CD14-positive monocyte (primary cell): ENCODE results near the gene KASH5. TPM values are rescaled to one million over a fixed set of nuclear protein-coding genes. Genes with fewer than 3 reads are reported as not detected.

Experiments
- DNase-seq, 3 donors: peaks; one replicate each; pipeline ENCODE4 v3.0.0-alpha.2; 2011 to 2022
- H2AFZ ChIP-seq: 2 replicates; pipeline ENCODE4 v1.6.0; 2012; ENCODE audit warnings: mild to moderate bottlenecking, low read depth, low read length, inconsistent platforms; ENCODE audit not compliant: insufficient read depth, poor library complexity, severe bottlenecking
- H3K27ac ChIP-seq, 2 donors: 1 replicate in 1 of 2; 2 replicates in 1 of 2; pipeline ENCODE4 v1.5.1; 2012 to 2013; ENCODE audit warnings: low read length in 2 of 2, control low read depth in 1 of 2, inconsistent platforms in 1 of 2, low read depth in 1 of 2, mild to moderate bottlenecking in 1 of 2
- H3K27me3 ChIP-seq, 2 donors: one replicate each; pipeline versions ENCODE4 v1.6.0 to v1.6.1; 2011 to 2013; ENCODE audit warnings: low read length in 2 of 2; ENCODE audit not compliant: control insufficient read depth in 2 of 2, insufficient read depth in 2 of 2
- H3K36me3 ChIP-seq, 2 donors: replicated peaks in 1 of 2; 1 replicate in 1 of 2; 2 replicates in 1 of 2; pipeline versions ENCODE4 v1.5.1 to v1.6.1; 2012 to 2013; ENCODE audit warnings: low read length in 2 of 2, control low read depth in 1 of 2, inconsistent platforms in 1 of 2, mild to moderate bottlenecking in 1 of 2; ENCODE audit not compliant: insufficient read depth in 2 of 2, control insufficient read depth in 1 of 2
- H3K4me1 ChIP-seq, 2 donors: 1 replicate in 1 of 2; 2 replicates in 1 of 2; pipeline versions ENCODE4 v1.5.1 to v1.6.1; 2012 to 2013; ENCODE audit warnings: low read length in 2 of 2, control low read depth in 1 of 2, inconsistent platforms in 1 of 2, mild to moderate bottlenecking in 1 of 2, moderate library complexity in 1 of 2; ENCODE audit not compliant: insufficient read depth in 2 of 2, control insufficient read depth in 1 of 2
- H3K4me2 ChIP-seq: replicated peaks from 2 replicates; pipeline ENCODE3; 2012; ENCODE audit warnings: low read length, moderate library complexity, mild to moderate bottlenecking; ENCODE audit not compliant: poor library complexity, severe bottlenecking; ENCODE audit errors: extremely low read depth
- H3K4me3 ChIP-seq, 3 experiments: fragments of 200-600 bp in 1 of 3; sonication (generic) in 1 of 3; replicated peaks in 1 of 3; 1 replicate in 2 of 3; 2 replicates in 1 of 3; pipeline ENCODE4 v1.5.1; 2011 to 2013; ENCODE audit warnings: low read length in 3 of 3, mild to moderate bottlenecking in 3 of 3, control low read depth in 2 of 3, low read depth in 2 of 3, inconsistent platforms in 1 of 3, moderate library complexity in 1 of 3
- H3K79me2 ChIP-seq: 2 replicates; pipeline ENCODE4 v1.6.0; 2012; ENCODE audit warnings: mild to moderate bottlenecking, control low read depth, inconsistent platforms, low read length, moderate library complexity; ENCODE audit not compliant: insufficient read depth
- H3K9ac ChIP-seq: 2 replicates; pipeline ENCODE4 v1.6.0; 2017; ENCODE audit warnings: low read length, mild to moderate bottlenecking; ENCODE audit not compliant: insufficient read depth, poor library complexity, severe bottlenecking
- H3K9me3 ChIP-seq, 2 donors: replicated peaks in 1 of 2; 1 replicate in 1 of 2; 2 replicates in 1 of 2; pipeline versions ENCODE4 v1.5.1 to v1.6.1; 2012 to 2013; ENCODE audit warnings: low read length in 2 of 2, control low read depth in 1 of 2; ENCODE audit not compliant: control insufficient read depth in 1 of 2, insufficient read depth in 1 of 2
- H4K20me1 ChIP-seq: 2 replicates; pipeline ENCODE4 v1.6.0; 2012; ENCODE audit warnings: mild to moderate bottlenecking, low read length, control low read depth, moderate library complexity; ENCODE audit not compliant: insufficient read depth
- H3K27ac Mint-ChIP-seq, 7 donors: one replicate each; pipeline ENCODE4 v1.8.0; 2020; ENCODE audit warnings: mild to moderate bottlenecking in 7 of 7, mixed read lengths in 7 of 7, moderate library complexity in 6 of 7, inconsistent platforms in 2 of 7
- H3K27me3 Mint-ChIP-seq, 3 donors: one replicate each; pipeline ENCODE4 v1.8.0; 2021 to 2022; ENCODE audit warnings: low read depth in 3 of 3, mild to moderate bottlenecking in 3 of 3, mixed read lengths in 3 of 3, moderate library complexity in 3 of 3, inconsistent platforms in 1 of 3
- H3K36me3 Mint-ChIP-seq, 2 donors: one replicate each; pipeline ENCODE4 v1.8.0; 2020; ENCODE audit warnings: mixed read lengths in 2 of 2, inconsistent platforms in 1 of 2, mild to moderate bottlenecking in 1 of 2
- H3K4me1 Mint-ChIP-seq: one replicate; pipeline ENCODE4 v1.8.0; 2020; ENCODE audit warnings: mild to moderate bottlenecking, mixed read lengths
- H3K4me3 Mint-ChIP-seq, 2 donors: one replicate each; pipeline ENCODE4 v1.8.0; 2020; ENCODE audit warnings: mild to moderate bottlenecking in 2 of 2, mixed read lengths in 2 of 2, moderate library complexity in 1 of 2
- H3K9me3 Mint-ChIP-seq, 7 donors: one replicate each; pipeline ENCODE4 v1.8.0; 2020 to 2022; ENCODE audit warnings: mixed read lengths in 7 of 7, mild to moderate bottlenecking in 6 of 7, moderate library complexity in 6 of 7, inconsistent platforms in 2 of 7
- CTCF ChIP-seq: fragments of 200-600 bp; IDR thresholded peaks from one replicate; pipeline ENCODE4 v1.8.0; 2022; ENCODE audit warnings: antibody characterized with exemption, mild to moderate bottlenecking
- WGBS: methylation state at CpG from one replicate; pipeline ENCODE4 v1.1.5; 2013; ENCODE audit warnings: missing lambda C conversion rate; ENCODE audit not compliant: insufficient coverage; 5-methylcytosine and 5-hydroxymethylcytosine counted together
- intact Hi-C, 2 donors: fragments of 100-400 bp; cut with micrococcal nuclease; formaldehyde crosslinking; loops; one replicate each; pipeline versions ENCODE4 v1.15.0 to v1.15.1; 2023
- polyA plus RNA-seq, 3 donors: library from polyadenylated mRNA; depleted of rRNA in 1 of 3; unstranded in 2 of 3; stranded (reverse) in 1 of 3; fragments of 300-500 nt in 2 of 3; fragments of >200 nt in 1 of 3; fragmentation: Illumina TruSeq in 2 of 3; gene quantifications; 1 replicate in 2 of 3; 2 replicates in 1 of 3; pipeline ENCODE4 v1.2.3, GENCODE V29; 2012 to 2021

KASH5 gene
- polyA plus RNA-seq, 3 donors: not detected

GRCh38 chr19:49395581-49396407 lies 7.7 kb downstream of the KASH5 start:
- Histone ChIP-seq H3K9me3 (no peaks in the 10 kb centered on the region), H2AFZ (no peak overlapping the region), H3K4me3 (no peak overlapping the region), H3K27ac (no peak overlapping the region), H4K20me1 (no peaks in the 10 kb centered on the region), H3K9ac (no peak overlapping the region), H3K36me3 (no peaks in the 10 kb centered on the region), H3K4me2 (no peak overlapping the region), H3K4me1 (no peaks in the 10 kb centered on the region), H3K27me3 (no peaks in the 10 kb centered on the region), H3K79me2 (no peaks in the 10 kb centered on the region)
- no peaks in the 10 kb centered on the region for H3K36me3 Mint-ChIP-seq
- no peak for DNase-seq
- H3K4me3 Mint-ChIP-seq: no peak overlapping the region
- peaks cover 0 to 3% (median 0%) of the 10 kb centered on the region in 7 donors for H3K9me3 Mint-ChIP-seq
- H3K27me3 Mint-ChIP-seq: peaks cover 1 to 16% (median 8%) of the 10 kb centered on the region in 3 donors
- H3K27ac Mint-ChIP-seq: peak overlapping the region in 1 of 7 donors; percentile 37
- peaks cover 9% of the 10 kb centered on the region for H3K4me1 Mint-ChIP-seq
- intact Hi-C loops: no loop called here
- TF ChIP-seq CTCF: no peak
- 61% methylated on average over 10 of the region's 15 CpGs for WGBS

- no peak overlapping the region for H3K4me3 Mint-ChIP-seq
- H2AFZ ChIP-seq: no peak overlapping the region
- whole genome bisulfite sequencing: 93% methylated on average over 6 of the region's 8 CpGs
- no peak for TF ChIP-seq CTCF
- no peaks in the 10 kb centered on the region for H3K9me3 ChIP-seq
- peaks cover 8% of the 10 kb centered on the region for H3K4me1 Mint-ChIP-seq
- no peaks in the 10 kb centered on the region for H3K79me2 ChIP-seq
- H3K36me3 Mint-ChIP-seq: no peaks in the 10 kb centered on the region
- no peak for DNase-seq
- no peak overlapping the region for H3K4me3 ChIP-seq
- H3K9ac ChIP-seq: no peak overlapping the region
- peaks cover 1 to 15% (median 8%) of the 10 kb centered on the region in 3 donors for H3K27me3 Mint-ChIP-seq
- H3K36me3 ChIP-seq: no peaks in the 10 kb centered on the region
- H3K27ac ChIP-seq: no peak overlapping the region
- H3K4me2 ChIP-seq: no peak overlapping the region
- H3K4me1 ChIP-seq: no peaks in the 10 kb centered on the region
- intact Hi-C loops: no loop called here
- H3K27me3 ChIP-seq: no peaks in the 10 kb centered on the region
- no peak overlapping the region for H3K27ac Mint-ChIP-seq
- H3K9me3 Mint-ChIP-seq: peaks cover 0 to 1% (median 0%) of the 10 kb centered on the region in 7 donors
- no peaks in the 10 kb centered on the region for H4K20me1 ChIP-seq
Measured at GRCh38 chr19:49396738-49397505, 8.9 kb downstream of the KASH5 start.
